Neural cell (in vitro differentiated cells): ENCODE measurements around the gene AICDA.

Experiments
- CTCF ChIP-seq: fragments of 450-650 bp; IDR thresholded peaks from 2 replicates; pipeline ENCODE4 v1.5.1; 2014; ENCODE audit warnings: antibody characterized with exemption, mild to moderate bottlenecking, moderate library complexity; ENCODE audit not compliant: poor library complexity, severe bottlenecking
- POLR2AphosphoS5 ChIP-seq: IDR thresholded peaks from 2 replicates; pipeline ENCODE4 v1.6.1; 2012
- SMC3 ChIP-seq: fragments of 450-650 bp; conservative IDR thresholded peaks from 2 replicates; pipeline ENCODE4 v1.6.1; 2014; ENCODE audit warnings: antibody characterized with exemption, mild to moderate bottlenecking, moderate library complexity; ENCODE audit not compliant: poor library complexity

DNA sequence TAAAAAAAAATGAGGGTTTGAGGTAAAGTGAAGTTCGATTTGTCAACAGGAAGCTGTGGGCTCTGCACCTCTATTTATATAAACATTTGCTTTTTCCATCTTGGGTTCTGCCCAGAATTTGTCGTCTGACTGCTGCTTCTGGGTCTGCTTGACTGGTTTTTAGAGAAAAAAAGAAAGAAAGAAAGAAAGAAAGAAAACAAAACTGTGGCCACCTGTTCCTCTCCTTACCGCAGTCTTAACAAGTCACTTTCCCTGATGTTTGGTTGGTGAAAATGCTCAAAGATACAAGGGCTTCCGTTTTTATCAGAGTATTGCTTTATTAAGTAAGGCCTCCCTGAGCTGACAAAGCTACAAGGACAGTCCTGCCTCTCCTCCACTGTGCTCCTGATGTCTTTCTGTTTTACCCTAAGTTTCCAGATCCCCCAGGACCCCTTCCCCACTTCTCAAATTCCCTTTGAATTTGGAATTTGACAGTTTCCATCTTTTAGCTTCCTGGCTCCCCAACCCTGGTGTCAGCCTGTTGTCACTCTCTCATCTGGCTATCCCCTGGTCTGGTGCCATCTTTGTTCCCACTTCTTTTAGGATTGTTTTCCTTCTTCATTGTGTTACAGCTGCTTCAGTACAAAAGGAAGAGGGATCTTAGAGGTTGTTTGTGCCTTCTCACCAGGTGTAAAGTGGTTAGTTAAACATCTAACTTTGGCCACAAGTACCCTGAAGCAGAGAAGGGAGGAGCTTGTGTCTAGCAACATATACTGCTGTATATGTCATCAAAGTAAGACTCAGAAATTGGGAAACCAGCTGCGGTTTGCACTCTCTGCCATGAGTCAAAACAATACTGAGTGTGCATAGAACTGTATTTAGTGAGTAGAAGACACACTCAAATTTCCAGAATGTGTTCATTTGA is 31.9 kb upstream of the AICDA start:
- TF ChIP-seq CTCF (no peak), POLR2AphosphoS5 (no peak), SMC3 (no peak)
